AG04450 (cell line): ENCODE measurements around the gene CLEC7A. TPM values are rescaled to one million over a fixed set of nuclear protein-coding genes. Genes with fewer than 3 reads are reported as not detected.

ENCODE experiments used
- CTCF ChIA-PET: fragments of 300-600, 350-600 bp; formaldehyde crosslinking; extraction: SDS; loops from one replicate; lab custom pipeline; 2022; ENCODE audit warnings: antibody characterized with exemption, inconsistent platforms; lab: Charles Lee
- POLR2A ChIA-PET: fragments of 350-600 bp; formaldehyde crosslinking; extraction: SDS; loops from one replicate; lab custom pipeline; 2021; ENCODE audit warnings: antibody characterized with exemption, inconsistent platforms; lab: Yijun Ruan, JAX
- DNase-seq: peaks from one replicate; pipeline ENCODE4 v3.0.0-alpha.2; 2011; ENCODE audit warnings: low read depth, low spot score
- H3K27ac ChIP-seq: one replicate; pipeline ENCODE4 v1.5.1; 2012; ENCODE audit warnings: low read depth, low read length, control low read depth
- H3K27me3 ChIP-seq: one replicate; pipeline ENCODE4 v1.6.0; 2012; ENCODE audit warnings: low read length; ENCODE audit not compliant: control insufficient read depth, insufficient read depth
- H3K4me3 ChIP-seq: 2 replicates; pipeline ENCODE4 v1.5.1; 2011; ENCODE audit warnings: mild to moderate bottlenecking, low read depth, low read length, control low read depth
- H3K9me3 ChIP-seq: 2 replicates; pipeline ENCODE4 v1.5.1; 2012; ENCODE audit warnings: low read length; ENCODE audit not compliant: control insufficient read depth, insufficient read depth
- polyA plus RNA-seq: library from polyadenylated mRNA; depleted of rRNA; stranded (reverse); fragments of >200 nt; gene quantifications from 2 replicates; pipeline ENCODE4 v1.2.3, GENCODE V29; 2011
- TF ChIP-seq, protein P1 (sequence below): IDR thresholded peaks from 2 replicates; pipeline ENCODE4 v1.5.1; 2011; ENCODE audit warnings: low read depth, low read length, control low read depth, inconsistent platforms

The CLEC7A gene
- polyA plus RNA-seq, 1 experiment: not detected

DNA sequence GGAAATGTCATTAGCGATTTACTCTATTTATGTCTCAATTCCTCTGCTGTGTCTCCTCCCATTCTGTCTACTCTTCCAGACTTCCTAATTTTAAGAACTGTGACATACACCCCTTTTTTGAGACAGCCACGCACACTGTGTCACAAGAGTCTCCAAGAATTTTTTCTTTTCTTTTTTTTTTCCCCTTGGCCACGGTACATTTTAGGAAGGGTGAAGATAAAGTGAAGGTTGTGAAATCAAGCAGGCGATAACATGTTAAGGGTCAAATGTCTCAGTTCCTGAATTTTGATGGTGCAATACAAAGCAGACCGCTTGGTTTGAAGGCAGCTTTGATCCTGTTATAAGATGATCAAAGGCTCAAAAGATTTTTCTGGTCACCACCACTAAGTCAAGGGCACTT, 37.6 kb upstream of the CLEC7A start:
- CTCF ChIA-PET: interaction anchor here (0.6 to 7.0 kb wide), 2 partner anchors 15 to 22 kb away, joined by 6 to 50 read pairs; no protein-coding TSS in a partner anchor
- TF ChIP-seq, protein P1, sequence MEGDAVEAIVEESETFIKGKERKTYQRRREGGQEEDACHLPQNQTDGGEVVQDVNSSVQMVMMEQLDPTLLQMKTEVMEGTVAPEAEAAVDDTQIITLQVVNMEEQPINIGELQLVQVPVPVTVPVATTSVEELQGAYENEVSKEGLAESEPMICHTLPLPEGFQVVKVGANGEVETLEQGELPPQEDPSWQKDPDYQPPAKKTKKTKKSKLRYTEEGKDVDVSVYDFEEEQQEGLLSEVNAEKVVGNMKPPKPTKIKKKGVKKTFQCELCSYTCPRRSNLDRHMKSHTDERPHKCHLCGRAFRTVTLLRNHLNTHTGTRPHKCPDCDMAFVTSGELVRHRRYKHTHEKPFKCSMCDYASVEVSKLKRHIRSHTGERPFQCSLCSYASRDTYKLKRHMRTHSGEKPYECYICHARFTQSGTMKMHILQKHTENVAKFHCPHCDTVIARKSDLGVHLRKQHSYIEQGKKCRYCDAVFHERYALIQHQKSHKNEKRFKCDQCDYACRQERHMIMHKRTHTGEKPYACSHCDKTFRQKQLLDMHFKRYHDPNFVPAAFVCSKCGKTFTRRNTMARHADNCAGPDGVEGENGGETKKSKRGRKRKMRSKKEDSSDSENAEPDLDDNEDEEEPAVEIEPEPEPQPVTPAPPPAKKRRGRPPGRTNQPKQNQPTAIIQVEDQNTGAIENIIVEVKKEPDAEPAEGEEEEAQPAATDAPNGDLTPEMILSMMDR: no peak
- Histone ChIP-seq H3K9me3 (no peaks in the 10 kb centered on the region), H3K27ac (no peak overlapping the region), H3K4me3 (no peak overlapping the region), H3K27me3 (no peaks in the 10 kb centered on the region)
- no peak for DNase-seq
- POLR2A ChIA-PET: interaction anchor here (3.8 kb wide), 1 partner anchor 45 kb away, joined by 24 read pairs; the partner anchor contains the start of gene GABARAPL1

DNA sequence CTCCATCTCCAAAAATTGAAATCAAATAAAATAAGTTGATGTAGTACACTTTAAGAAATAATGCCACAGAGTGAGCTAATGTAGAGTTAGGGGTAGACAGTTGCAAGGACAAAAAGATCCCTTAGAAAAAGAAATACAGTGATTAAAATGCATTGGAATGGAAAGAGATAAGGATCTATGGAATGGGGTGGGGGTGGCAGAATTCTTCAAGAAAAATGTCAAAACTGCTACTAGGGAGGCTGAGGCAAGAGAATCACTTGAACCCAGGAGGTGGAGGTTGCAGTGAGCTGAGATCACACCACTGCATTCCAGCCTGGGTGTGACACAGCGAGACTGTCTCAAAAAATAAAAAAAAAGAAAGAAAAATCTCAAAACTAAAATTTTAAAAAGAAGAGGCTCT, 35.4 kb upstream of the CLEC7A start:
- H3K27ac ChIP-seq: no peak overlapping the region
- H3K27me3 ChIP-seq: no peaks in the 10 kb centered on the region
- H3K4me3 ChIP-seq: no peak overlapping the region
- CTCF ChIA-PET: interaction anchor here (7.0 kb wide), 1 partner anchor 13 kb away, joined by 50 read pairs; no protein-coding TSS in a partner anchor
- DNase-seq: no peak
- H3K9me3 ChIP-seq: no peaks in the 10 kb centered on the region
- TF ChIP-seq, protein P1: no peak
- POLR2A ChIA-PET: no interaction called here

- Histone ChIP-seq H3K9me3 (no peaks in the 10 kb centered on the region), H3K27ac (no peak overlapping the region), H3K4me3 (no peak overlapping the region), H3K27me3 (no peaks in the 10 kb centered on the region)
- ChIA-PET CTCF (interaction anchor here (7.0 kb wide), 1 partner anchor 11 kb away, joined by 50 read pairs; no protein-coding TSS in a partner anchor), POLR2A (no interaction called here)
- TF ChIP-seq, protein P1: no peak
- DNase-seq: no peak
Observed at GRCh38 chr12:10163084-10163483, 33.1 kb upstream of the CLEC7A start.

GRCh38 chr12:10160617-10161385, 30.8 kb upstream of the CLEC7A start:
- no peaks in the 10 kb centered on the region for H3K9me3 ChIP-seq
- no peaks in the 10 kb centered on the region for H3K27me3 ChIP-seq
- TF ChIP-seq, protein P1: no peak
- no peak overlapping the region for H3K27ac ChIP-seq
- no peak overlapping the region for H3K4me3 ChIP-seq
- no peak for DNase-seq
- ChIA-PET POLR2A (no interaction called here), CTCF (interaction anchor here (0.6 to 1.2 kb wide), 2 partner anchors 151 to 359 kb away, joined by 3 read pairs; partner anchors contain the start of gene CLEC12B)

DNA sequence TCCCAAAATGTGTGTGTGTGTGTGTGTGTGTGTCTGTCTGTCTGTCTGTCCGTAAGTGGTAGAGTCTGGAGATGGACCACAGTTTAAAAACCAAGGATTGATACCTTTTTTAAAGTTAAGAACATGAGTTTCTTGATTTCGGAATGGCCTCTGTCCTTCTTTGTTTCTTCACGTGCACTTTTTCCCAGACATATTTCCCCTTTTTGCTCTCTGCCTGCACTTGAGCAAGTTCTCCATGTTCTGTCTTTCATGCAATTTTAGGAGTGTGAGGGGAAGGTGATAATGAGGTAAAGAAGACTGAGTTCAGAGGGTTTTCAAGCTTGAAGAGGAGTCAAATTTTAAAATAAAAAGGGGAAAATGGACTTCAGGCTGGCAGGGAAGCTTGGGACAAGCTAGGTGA, 29.3 kb upstream of the CLEC7A start:
- H3K9me3 ChIP-seq: no peaks in the 10 kb centered on the region
- H3K27me3 ChIP-seq: no peaks in the 10 kb centered on the region
- CTCF ChIA-PET: no interaction called here
- POLR2A ChIA-PET: no interaction called here
- no peak for DNase-seq
- no peak overlapping the region for H3K27ac ChIP-seq
- TF ChIP-seq, protein P1: no peak
- no peak overlapping the region for H3K4me3 ChIP-seq
